Measurements from ENCODE around the gene SEMA3G. TPM values are rescaled to one million over a fixed set of nuclear protein-coding genes. Genes with fewer than 3 reads are reported as not detected.

Gene SEMA3G
- total RNA-seq, 2 donors from 2014 or later, result 0.20 to 0.33 TPM

GRCh38 chr3:52422669-52423068 is 22.2 kb downstream of the SEMA3G start:
- ATAC-seq (no peak), DNase-seq (ENCODE audit: low spot score in 2 of 2) (no peak)
- Mint-ChIP-seq H3K27ac (no peak overlapping the region), H3K36me3 (no peaks in the 10 kb centered on the region), H3K9me3 (no peaks in the 10 kb centered on the region)

GRCh38 chr3:52420388-52420787 is 24.5 kb downstream of the SEMA3G start:
- ATAC-seq (no peak), DNase-seq (ENCODE audit: low spot score in 2 of 2) (no peak)
- peak overlapping the region in 1 of 2 donors; percentile 61 for H3K27ac Mint-ChIP-seq
- no peaks in the 10 kb centered on the region for H3K9me3 Mint-ChIP-seq
- H3K36me3 Mint-ChIP-seq, result no peaks in the 10 kb centered on the region

GRCh38 chr3:52415800-52416199 is 29.1 kb downstream of the SEMA3G start:
- no peak overlapping the region for H3K27ac Mint-ChIP-seq
- H3K36me3 Mint-ChIP-seq, result peaks cover 0 to 17% of the 10 kb centered on the region in 2 donors
- DNase-seq (ENCODE audit: low spot score in 2 of 2), result no peak
- no peak for ATAC-seq
- H3K9me3 Mint-ChIP-seq, result no peaks in the 10 kb centered on the region

GRCh38 chr3:52408466-52408865 is 36.4 kb downstream of the SEMA3G start:
- DNase-seq (ENCODE audit: low spot score in 2 of 2), result no peak
- H3K36me3 Mint-ChIP-seq, result peaks cover 15 to 53% of the 10 kb centered on the region in 2 donors
- no peak for ATAC-seq
- peak overlapping the region; percentile 89 to 98 for H3K27ac Mint-ChIP-seq
- H3K9me3 Mint-ChIP-seq, result no peaks in the 10 kb centered on the region

GRCh38 chr3:52407779-52408178 is 37.1 kb downstream of the SEMA3G start:
- Mint-ChIP-seq H3K9me3 (no peaks in the 10 kb centered on the region), H3K27ac (peak overlapping the region; percentile 77 to 89), H3K36me3 (peaks cover 15 to 53% of the 10 kb centered on the region in 2 donors)
- ATAC-seq (no peak), DNase-seq (ENCODE audit: low spot score in 2 of 2) (no peak)

- DNase-seq (ENCODE audit: low spot score in 2 of 2) (no peak), ATAC-seq (no peak)
- H3K9me3 Mint-ChIP-seq, result no peaks in the 10 kb centered on the region
- peaks cover 15 to 47% of the 10 kb centered on the region in 2 donors for H3K36me3 Mint-ChIP-seq
- H3K27ac Mint-ChIP-seq, result peak overlapping the region in 1 of 2 donors; percentile 62
Observed at GRCh38 chr3:52406791-52407510, 38.0 kb downstream of the SEMA3G start.

GRCh38 chr3:52406231-52406661 is 38.7 kb downstream of the SEMA3G start:
- ATAC-seq (no peak), DNase-seq (ENCODE audit: low spot score in 2 of 2) (no peak)
- Mint-ChIP-seq H3K36me3 (peaks cover 15 to 40% of the 10 kb centered on the region in 2 donors), H3K9me3 (no peaks in the 10 kb centered on the region), H3K27ac (no peak overlapping the region)

GRCh38 chr3:52405601-52406110 is 39.2 kb downstream of the SEMA3G start:
- Mint-ChIP-seq H3K27ac (peak overlapping the region; percentile 52 to 93), H3K36me3 (peaks cover 15 to 35% of the 10 kb centered on the region in 2 donors), H3K9me3 (no peaks in the 10 kb centered on the region)
- no peak for ATAC-seq
- no peak for DNase-seq (ENCODE audit: low spot score in 2 of 2)

- H3K36me3 Mint-ChIP-seq, result peaks cover 15 to 31% of the 10 kb centered on the region in 2 donors
- H3K9me3 Mint-ChIP-seq, result no peaks in the 10 kb centered on the region
- peak overlapping the region; percentile 52 to 93 for H3K27ac Mint-ChIP-seq
- ATAC-seq (no peak), DNase-seq (ENCODE audit: low spot score in 2 of 2) (no peak)
Observed at GRCh38 chr3:52405066-52405465, 39.8 kb downstream of the SEMA3G start.

- no peak for ATAC-seq
- no peaks in the 10 kb centered on the region for H3K9me3 Mint-ChIP-seq
- no peak overlapping the region for H3K27ac Mint-ChIP-seq
- H3K36me3 Mint-ChIP-seq, result peaks cover 15 to 31% of the 10 kb centered on the region in 2 donors
- no peak for DNase-seq (ENCODE audit: low spot score in 2 of 2)
Observed at GRCh38 chr3:52404391-52404790, 40.5 kb downstream of the SEMA3G start.

- DNase-seq (ENCODE audit: low spot score in 2 of 2), result no peak
- no peaks in the 10 kb centered on the region for H3K9me3 Mint-ChIP-seq
- no peak for ATAC-seq
- no peak overlapping the region for H3K27ac Mint-ChIP-seq
- peaks cover 12 to 28% of the 10 kb centered on the region in 2 donors for H3K36me3 Mint-ChIP-seq
Observed at GRCh38 chr3:52403955-52404354, 40.9 kb downstream of the SEMA3G start.

GRCh38 chr3:52403271-52403841 is 41.5 kb downstream of the SEMA3G start:
- Mint-ChIP-seq H3K36me3 (peaks cover 6 to 22% of the 10 kb centered on the region in 2 donors), H3K9me3 (no peaks in the 10 kb centered on the region), H3K27ac (peak overlapping the region; percentile 63 to 88)
- DNase-seq (ENCODE audit: low spot score in 2 of 2) (no peak), ATAC-seq (no peak)

GRCh38 chr3:52402706-52403270 is 42.1 kb downstream of the SEMA3G start:
- DNase-seq (ENCODE audit: low spot score in 2 of 2) (no peak), ATAC-seq (no peak)
- peak overlapping the region; percentile 63 to 88 for H3K27ac Mint-ChIP-seq
- no peaks in the 10 kb centered on the region for H3K9me3 Mint-ChIP-seq
- H3K36me3 Mint-ChIP-seq, result peaks cover 5 to 16% of the 10 kb centered on the region in 2 donors

- Mint-ChIP-seq H3K9me3 (no peaks in the 10 kb centered on the region), H3K27ac (peak overlapping the region in 1 of 2 donors; percentile 14), H3K36me3 (peaks cover 5 to 9% of the 10 kb centered on the region in 2 donors)
- ATAC-seq, result no peak
- DNase-seq (ENCODE audit: low spot score in 2 of 2), result no peak
Observed at GRCh38 chr3:52402101-52402521, 42.8 kb downstream of the SEMA3G start.

GRCh38 chr3:52401551-52401950 is 43.4 kb downstream of the SEMA3G start:
- peak overlapping the region; percentile 11 to 91 for H3K27ac Mint-ChIP-seq
- peaks cover 5% of the 10 kb centered on the region in 2 donors for H3K36me3 Mint-ChIP-seq
- no peak for DNase-seq (ENCODE audit: low spot score in 2 of 2)
- H3K9me3 Mint-ChIP-seq, result no peaks in the 10 kb centered on the region
- ATAC-seq, result no peak

- peaks cover 5% of the 10 kb centered on the region in 2 donors for H3K36me3 Mint-ChIP-seq
- H3K27ac Mint-ChIP-seq, result peak overlapping the region; percentile 11 to 91
- no peaks in the 10 kb centered on the region for H3K9me3 Mint-ChIP-seq
- ATAC-seq, result no peak
- no peak for DNase-seq (ENCODE audit: low spot score in 2 of 2)
Observed at GRCh38 chr3:52401021-52401420, 43.9 kb downstream of the SEMA3G start.

- no peak for ATAC-seq
- H3K9me3 Mint-ChIP-seq, result no peaks in the 10 kb centered on the region
- no peak for DNase-seq (ENCODE audit: low spot score in 2 of 2)
- peaks cover 4% of the 10 kb centered on the region in 2 donors for H3K36me3 Mint-ChIP-seq
- H3K27ac Mint-ChIP-seq, result no peak overlapping the region
Observed at GRCh38 chr3:52400275-52400793, 44.6 kb downstream of the SEMA3G start.

All from activated naive CD4-positive, alpha-beta T cell treated with anti-CD3 and anti-CD28 coated beads, Interleukin-2, amount 50 U/mL, for 72 hours (primary cell).